HEK293 (cell line): ENCODE results near the gene THAP2.

Experiments
- CTCF ChIA-PET: fragments of 350-600 bp; formaldehyde crosslinking; extraction: SDS; loops from one replicate; lab custom pipeline; 2021; ENCODE audit warnings: antibody characterized with exemption; lab: Yijun Ruan, JAX
- POLR2A ChIA-PET: fragments of 300-600 bp; formaldehyde crosslinking; extraction: SDS; loops from one replicate; lab custom pipeline; 2020; ENCODE audit warnings: antibody characterized with exemption, inconsistent platforms; lab: Yijun Ruan, JAX
- H3K27ac ChIP-seq: fragments of 200-500 bp; sonication (Bioruptor generic); 2 replicates; pipeline ENCODE4 v1.5.1; 2014; ENCODE audit warnings: low read depth, low read length, control low read depth, inconsistent platforms; ENCODE audit errors: extremely low read depth
- H3K36me3 ChIP-seq, 2 experiments: fragments of 200-500 bp in 1 of 2; sonication (Bioruptor generic) in 1 of 2; 1 replicate in 1 of 2; 2 replicates in 1 of 2; pipeline ENCODE4 v1.5.1; 2014 to 2017; ENCODE audit warnings: inconsistent platforms in 2 of 2, low read length in 2 of 2; ENCODE audit not compliant: control insufficient read depth in 2 of 2, insufficient read depth in 1 of 2
- H3K4me1 ChIP-seq: fragments of 200-500 bp; sonication (Bioruptor generic); 2 replicates; pipeline ENCODE4 v1.5.1; 2014; ENCODE audit warnings: mild to moderate bottlenecking, low read length, inconsistent platforms; ENCODE audit not compliant: control insufficient read depth, insufficient read depth
- H3K4me3 ChIP-seq: 2 replicates; pipeline ENCODE4 v1.5.1; 2011; ENCODE audit warnings: low read depth, mild to moderate bottlenecking, control low read depth, low read length, moderate library complexity
- H3K9me3 ChIP-seq: fragments of 200-500 bp; sonication (Bioruptor generic); 2 replicates; pipeline ENCODE4 v1.5.1; 2014; ENCODE audit warnings: low read depth, low read length, inconsistent platforms; ENCODE audit not compliant: control insufficient read depth, insufficient read depth
- GLI2 ChIP-seq: fragments of 450-650 bp; formaldehyde crosslinking; IDR thresholded peaks from 2 replicates; pipeline ENCODE4; 2017; ENCODE audit warnings: missing biosample characterization, missing genetic modification characterization, low read depth, borderline replicate concordance
- KLF7 ChIP-seq: fragments of 450-650 bp; formaldehyde crosslinking; IDR thresholded peaks from 2 replicates; pipeline ENCODE4 v1.5.1; 2016; ENCODE audit warnings: missing biosample characterization, missing genetic modification characterization, borderline replicate concordance
- KLF8 ChIP-seq: fragments of 450-650 bp; formaldehyde crosslinking; IDR thresholded peaks from 2 replicates; pipeline ENCODE4 v1.5.1; 2016; ENCODE audit warnings: missing biosample characterization, missing genetic modification characterization
- MZF1 ChIP-seq: fragments of 450-650 bp; formaldehyde crosslinking; IDR thresholded peaks from 2 replicates; pipeline ENCODE4 v1.5.1; 2017; ENCODE audit warnings: missing biosample characterization, missing genetic modification characterization, borderline replicate concordance
- SP7 ChIP-seq: fragments of 450-650 bp; formaldehyde crosslinking; IDR thresholded peaks from 2 replicates; pipeline ENCODE4 v1.5.1; 2016; ENCODE audit warnings: missing biosample characterization, missing genetic modification characterization
- ZBTB17 ChIP-seq: fragments of 450-650 bp; formaldehyde crosslinking; IDR thresholded peaks from 2 replicates; pipeline ENCODE4 v1.5.1; 2016; ENCODE audit warnings: missing biosample characterization, missing genetic modification characterization
- ZNF121 ChIP-seq: fragments of 450-650 bp; formaldehyde crosslinking; IDR thresholded peaks from 2 replicates; pipeline ENCODE4 v1.5.1; 2016; ENCODE audit warnings: missing biosample characterization, missing genetic modification characterization
- ZNF16 ChIP-seq: fragments of 450-650 bp; formaldehyde crosslinking; IDR thresholded peaks from 2 replicates; pipeline ENCODE4 v1.5.1; 2016; ENCODE audit warnings: low read depth, missing biosample characterization, missing genetic modification characterization
- ZNF391 ChIP-seq: fragments of 450-650 bp; formaldehyde crosslinking; IDR thresholded peaks from 2 replicates; pipeline ENCODE4 v1.5.1; 2016; ENCODE audit warnings: low read depth, missing biosample characterization, missing genetic modification characterization, borderline replicate concordance
- ZNF48 ChIP-seq: fragments of 450-650 bp; formaldehyde crosslinking; IDR thresholded peaks from 2 replicates; pipeline ENCODE4 v1.5.1; 2016; ENCODE audit warnings: missing biosample characterization, missing genetic modification characterization
- ZNF518A ChIP-seq: fragments of 450-650 bp; formaldehyde crosslinking; conservative IDR thresholded peaks from 2 replicates; pipeline ENCODE4 v1.5.1; 2016; ENCODE audit warnings: low read depth, missing biosample characterization, missing genetic modification characterization
- ZNF555 ChIP-seq: fragments of 450-650 bp; formaldehyde crosslinking; conservative IDR thresholded peaks from 2 replicates; pipeline ENCODE4 v1.5.1; 2017; ENCODE audit warnings: missing biosample characterization, mild to moderate bottlenecking, missing genetic modification characterization, inconsistent platforms
- ZNF585B ChIP-seq: fragments of 450-650 bp; formaldehyde crosslinking; IDR thresholded peaks from 2 replicates; pipeline ENCODE4 v1.5.1; 2016; ENCODE audit warnings: missing biosample characterization, missing genetic modification characterization
- ZNF621 ChIP-seq: fragments of 450-650 bp; formaldehyde crosslinking; IDR thresholded peaks from 2 replicates; pipeline ENCODE4 v1.5.1; 2017; ENCODE audit warnings: missing biosample characterization, missing genetic modification characterization
- ZNF747 ChIP-seq: fragments of 450-650 bp; formaldehyde crosslinking; IDR thresholded peaks from 2 replicates; pipeline ENCODE4 v1.5.1; 2016; ENCODE audit warnings: missing biosample characterization, missing genetic modification characterization

Gene THAP2

GRCh38 chr12:71703206-71703605 is 39.1 kb downstream of the THAP2 start:
- POLR2A ChIA-PET: interaction anchor here (1.4 to 1.6 kb wide), 3 partner anchors 18 to 51 kb away, joined by 3 to 7 read pairs (median 6); partner anchors contain the start of genes RAB21, THAP2, TMEM19 and ZFC3H1
- no peak overlapping the region for H3K27ac ChIP-seq
- CTCF ChIA-PET: interaction anchor here (1.2 to 1.4 kb wide), 2 partner anchors 17 to 44 kb away, joined by 3 read pairs; partner anchors contain the start of gene TMEM19
- no peak for TF ChIP-seq GLI2 (tag by site-specific recombination)
- no peak for TF ChIP-seq ZNF121 (tag by site-specific recombination)
- TF ChIP-seq KLF8 (tag by site-specific recombination): no peak
- no peak for TF ChIP-seq ZBTB17 (tag by site-specific recombination)
- TF ChIP-seq ZNF518A: no peak
- TF ChIP-seq ZNF555 (tag by site-specific recombination): no peak
- no peak for TF ChIP-seq ZNF16
- no peak overlapping the region for H3K4me3 ChIP-seq
- peaks cover 23 to 42% of the 10 kb centered on the region in 2 experiments for H3K36me3 ChIP-seq
- H3K4me1 ChIP-seq: no peaks in the 10 kb centered on the region
- no peaks in the 10 kb centered on the region for H3K9me3 ChIP-seq

DNA sequence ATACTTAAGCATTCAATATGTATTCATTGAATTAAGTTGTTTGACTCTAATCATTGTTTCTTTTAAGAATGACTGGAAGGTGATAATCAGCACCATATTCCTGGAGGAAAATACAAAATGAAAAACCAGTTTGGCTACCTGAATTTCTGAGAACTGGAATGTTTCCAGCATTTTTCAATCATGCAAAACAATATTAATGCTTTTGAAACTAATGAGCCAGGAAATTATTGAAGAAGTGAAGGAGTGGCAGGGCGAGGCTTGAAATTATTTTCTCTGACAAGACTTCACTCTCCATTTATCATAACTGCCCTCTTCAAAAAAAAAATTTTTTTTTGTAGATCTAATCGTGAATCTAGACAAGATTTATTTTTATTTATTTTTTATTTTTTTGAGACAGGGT is 40.8 kb downstream of the THAP2 start:
- Histone ChIP-seq H3K4me3 (no peak overlapping the region), H3K9me3 (no peaks in the 10 kb centered on the region), H3K27ac (no peak overlapping the region), H3K4me1 (no peaks in the 10 kb centered on the region), H3K36me3 (peaks cover 9 to 25% of the 10 kb centered on the region in 2 experiments)
- ChIA-PET POLR2A (no interaction called here), CTCF (no interaction called here)
- TF ChIP-seq ZNF621 (no peak), MZF1 (tag by site-specific recombination) (no peak)

- TF ChIP-seq KLF7 (tag by site-specific recombination) (no peak), ZNF391 (tag by site-specific recombination) (no peak), ZNF585B (tag by site-specific recombination) (no peak), SP7 (tag by site-specific recombination) (no peak), ZNF747 (tag by site-specific recombination) (no peak), ZNF48 (tag by site-specific recombination) (no peak)
- no peak overlapping the region for H3K4me3 ChIP-seq
- no peak overlapping the region for H3K27ac ChIP-seq
- H3K9me3 ChIP-seq: no peaks in the 10 kb centered on the region
- peaks cover 2 to 7% of the 10 kb centered on the region in 2 experiments; a peak in 2 of 3 replicates for H3K36me3 ChIP-seq
- POLR2A ChIA-PET: interaction anchor here (1.3 to 1.9 kb wide), 2 partner anchors 23 to 46 kb away, joined by 3 to 9 read pairs; partner anchors contain the start of genes RAB21 and TMEM19
- CTCF ChIA-PET: interaction anchor here (1.8 kb wide), 1 partner anchor 38 kb away, joined by 4 read pairs; no protein-coding TSS in a partner anchor
- H3K4me1 ChIP-seq: no peaks in the 10 kb centered on the region
Measured at GRCh38 chr12:71708658-71709057, 44.6 kb downstream of the THAP2 start.
